Stomach (tissue), 9 donors: ENCODE measurements around the gene OSBPL2. TPM values are rescaled to one million over a fixed set of nuclear protein-coding genes. Genes with fewer than 3 reads are reported as not detected.

ENCODE experiments used
- DNase-seq, 2 donors: peaks; one replicate each; pipeline versions ENCODE4 v3.0.0 to v3.0.0-alpha.2; 2013 to 2019
- H3K27ac ChIP-seq, 5 donors: fragments of 200-600 bp in 4 of 5; sonication (generic) in 4 of 5; one replicate each; pipeline ENCODE4 v1.5.1; 2013 to 2019; ENCODE audit warnings: mild to moderate bottlenecking in 1 of 5, moderate library complexity in 1 of 5
- H3K27me3 ChIP-seq, 3 donors: fragments of 200-600 bp; sonication (generic); one replicate each; pipeline ENCODE4 v1.5.1; 2017 to 2019; ENCODE audit warnings: mixed run types in 1 of 3
- H3K36me3 ChIP-seq, 4 donors: fragments of 200-600 bp; sonication (generic); 1 replicate in 3 of 4; 2 replicates in 1 of 4; pipeline ENCODE4 v1.5.1; 2016 to 2019
- H3K4me1 ChIP-seq, 4 donors: fragments of 200-600 bp; sonication (generic); one replicate each; pipeline ENCODE4 v1.5.1; 2016 to 2019
- H3K4me3 ChIP-seq, 4 donors: fragments of 200-600 bp; sonication (generic) in 3 of 4; one replicate each; pipeline ENCODE4 v1.5.1; 2016 to 2019; ENCODE audit warnings: mild to moderate bottlenecking in 1 of 4
- H3K9me3 ChIP-seq, 4 donors: fragments of 200-600 bp; sonication (generic); one replicate each; pipeline ENCODE4 v1.5.1; 2016 to 2019
- EP300 ChIP-seq: sonication (generic); formaldehyde crosslinking; IDR thresholded peaks from one replicate; pipeline ENCODE4 v1.6.1; 2017; ENCODE audit warnings: antibody characterized with exemption
- POLR2A ChIP-seq, 4 donors: fragments of 450-650 bp; IDR thresholded peaks; one replicate each; pipeline ENCODE4 v1.6.1; 2016; ENCODE audit warnings: antibody characterized with exemption in 4 of 4, control low read depth in 2 of 4, mild to moderate bottlenecking in 1 of 4, moderate library complexity in 1 of 4
- POLR2AphosphoS5 ChIP-seq, 3 donors: sonication (generic); formaldehyde crosslinking; IDR thresholded peaks; one replicate each; pipeline ENCODE4 v1.6.1; 2016; ENCODE audit warnings: antibody characterized with exemption in 3 of 3
- WGBS, 5 donors: extraction: QIAGEN DNeasy Blood & Tissue Kit in 3 of 5; methylation state at CpG; one replicate each; pipeline versions ENCODE4 v1.1.5 to v1.1.7; 2013 to 2018; 5-methylcytosine and 5-hydroxymethylcytosine counted together
- intact Hi-C: fragments of 100-400 bp; cut with DNase I; formaldehyde crosslinking; loops from one replicate; pipeline ENCODE4 v1.15.1; 2023; ENCODE audit warnings: low total_unique reads
- polyA plus RNA-seq, 3 donors: library from polyadenylated mRNA; stranded (reverse); fragments of 200-250 nt; gene quantifications; one replicate each; pipeline ENCODE4 v1.2.3, GENCODE V29; 2013
- total RNA-seq, 5 donors: library from RNA; depleted of rRNA; stranded (reverse); fragments of >200 nt; gene quantifications; one replicate each; pipeline versions ENCODE4 v1.1.0 to v1.2.3, GENCODE V29; 2014 to 2016
- TF ChIP-seq, protein P1 (sequence below), 7 experiments: fragments of 450-650 bp in 4 of 7; fragments of 200-600 bp in 3 of 7; sonication (generic) in 3 of 7; IDR thresholded peaks; one replicate each; pipeline ENCODE4 v1.5.1; 2016 to 2019; ENCODE audit warnings: antibody characterized with exemption in 7 of 7, control low read depth in 2 of 7, mild to moderate bottlenecking in 1 of 7
- donor health status: healthy with polysubstance abuse.
- donor health status: Bipolar disorder and iron deficiency.
- donor health status: healthy.

Gene OSBPL2
- total and polyA plus RNA-seq, 8 donors = 15.1 to 83.4 (median 36.7) TPM

DNA sequence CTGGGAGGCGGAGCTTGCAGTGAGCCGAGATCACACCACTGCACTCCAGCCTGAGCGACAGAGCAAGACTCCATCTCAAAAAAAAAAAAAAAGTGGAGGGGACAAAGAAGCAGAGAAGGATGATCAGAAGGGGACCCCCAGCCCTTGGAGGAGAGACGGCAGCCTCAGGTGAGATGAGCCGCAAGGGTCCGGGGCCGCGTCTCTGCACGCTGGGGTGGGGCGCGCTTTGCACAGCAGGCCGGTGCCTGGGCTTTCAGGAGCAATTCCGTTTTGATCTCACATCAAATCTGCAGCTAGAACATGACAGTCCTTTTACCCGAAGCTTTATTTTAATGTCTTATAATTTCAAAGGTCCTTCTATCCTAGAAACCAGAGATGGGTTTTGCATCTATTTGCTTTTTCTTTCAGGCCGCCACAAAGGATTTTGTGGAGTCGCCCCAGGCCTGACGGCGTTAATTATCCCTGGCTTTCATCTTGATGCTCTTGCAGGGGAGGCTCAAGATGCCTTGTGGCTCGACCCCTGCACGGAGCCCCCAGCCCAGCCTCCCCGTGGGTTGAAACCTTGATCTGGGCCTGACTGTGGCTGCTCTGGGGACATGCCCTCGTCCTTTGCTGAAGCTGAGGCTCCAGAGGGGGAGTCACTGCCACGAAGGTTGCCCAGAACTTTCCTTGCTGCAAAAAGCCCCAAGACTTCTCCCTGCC lies 35.5 kb upstream of the OSBPL2 start:
- Histone ChIP-seq H3K27me3 (no peaks in the 10 kb centered on the region), H3K4me1 (no peaks in the 10 kb centered on the region), H3K36me3 (peaks cover 35 to 62% (median 61%) of the 10 kb centered on the region in 4 donors), H3K27ac (no peak overlapping the region), H3K9me3 (no peaks in the 10 kb centered on the region), H3K4me3 (no peak overlapping the region)
- WGBS, 5 donors = 88 to 93% (median 91%) methylated on average over 23 of the region's 23 CpGs
- TF ChIP-seq POLR2AphosphoS5 (IDR thresholded peaks at IDR 0.05) (no peak), POLR2A (IDR thresholded peaks at IDR 0.05) (no peak), EP300 (no peak)
- TF ChIP-seq, protein P1, sequence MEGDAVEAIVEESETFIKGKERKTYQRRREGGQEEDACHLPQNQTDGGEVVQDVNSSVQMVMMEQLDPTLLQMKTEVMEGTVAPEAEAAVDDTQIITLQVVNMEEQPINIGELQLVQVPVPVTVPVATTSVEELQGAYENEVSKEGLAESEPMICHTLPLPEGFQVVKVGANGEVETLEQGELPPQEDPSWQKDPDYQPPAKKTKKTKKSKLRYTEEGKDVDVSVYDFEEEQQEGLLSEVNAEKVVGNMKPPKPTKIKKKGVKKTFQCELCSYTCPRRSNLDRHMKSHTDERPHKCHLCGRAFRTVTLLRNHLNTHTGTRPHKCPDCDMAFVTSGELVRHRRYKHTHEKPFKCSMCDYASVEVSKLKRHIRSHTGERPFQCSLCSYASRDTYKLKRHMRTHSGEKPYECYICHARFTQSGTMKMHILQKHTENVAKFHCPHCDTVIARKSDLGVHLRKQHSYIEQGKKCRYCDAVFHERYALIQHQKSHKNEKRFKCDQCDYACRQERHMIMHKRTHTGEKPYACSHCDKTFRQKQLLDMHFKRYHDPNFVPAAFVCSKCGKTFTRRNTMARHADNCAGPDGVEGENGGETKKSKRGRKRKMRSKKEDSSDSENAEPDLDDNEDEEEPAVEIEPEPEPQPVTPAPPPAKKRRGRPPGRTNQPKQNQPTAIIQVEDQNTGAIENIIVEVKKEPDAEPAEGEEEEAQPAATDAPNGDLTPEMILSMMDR (IDR thresholded peaks at IDR 0.05) = no peak
- intact Hi-C loops = no loop called here
- no peak for DNase-seq

DNA sequence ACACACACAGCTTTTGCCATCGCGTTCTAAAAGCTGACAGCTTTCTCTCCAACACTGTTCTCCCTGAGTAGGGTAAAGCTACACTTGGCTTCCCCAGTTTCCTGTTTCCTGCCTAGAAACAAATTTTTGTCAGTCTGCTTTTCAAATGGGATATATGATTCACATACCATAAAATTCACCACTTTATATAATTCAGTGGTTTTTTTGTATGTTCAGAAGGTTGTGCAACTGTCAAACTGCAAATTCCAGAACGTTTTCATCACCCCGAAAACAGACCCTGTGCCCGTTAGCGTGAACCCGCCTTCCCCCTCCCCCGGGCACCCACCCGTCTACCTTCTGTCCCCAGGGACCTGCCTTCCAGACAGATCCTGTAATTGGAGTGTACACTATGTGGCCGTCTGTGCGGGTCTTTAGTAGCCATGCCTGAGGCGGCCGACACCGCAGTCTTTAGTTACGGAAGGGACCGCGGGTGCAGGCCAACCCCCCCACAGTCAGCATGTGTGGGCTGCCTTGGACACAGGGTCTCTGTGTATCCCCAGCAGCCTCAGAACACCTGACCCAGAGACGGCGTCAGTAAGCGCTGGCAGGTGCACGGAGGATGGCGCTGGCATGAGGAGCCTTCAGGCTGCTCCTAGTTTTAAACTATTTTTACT lies 34.8 kb upstream of the OSBPL2 start:
- Histone ChIP-seq H3K9me3 (no peaks in the 10 kb centered on the region), H3K36me3 (peaks cover 28 to 55% (median 54%) of the 10 kb centered on the region in 4 donors), H3K4me1 (no peaks in the 10 kb centered on the region), H3K27ac (no peak overlapping the region), H3K4me3 (no peak overlapping the region), H3K27me3 (peaks cover 0 to 6% (median 2%) of the 10 kb centered on the region in 3 donors)
- intact Hi-C loops = no loop called here
- 86 to 93% (median 88%) methylated on average over 22 of the region's 22 CpGs for WGBS, 5 donors
- no peak for DNase-seq
- TF ChIP-seq EP300 (no peak), POLR2A (IDR thresholded peaks at IDR 0.05) (no peak), POLR2AphosphoS5 (IDR thresholded peaks at IDR 0.05) (no peak)
- TF ChIP-seq, protein P1 (IDR thresholded peaks at IDR 0.05) = no peak

GRCh38 chr20:62205618-62206387 lies 32.5 kb upstream of the OSBPL2 start:
- no peak for DNase-seq
- Histone ChIP-seq H3K9me3 (no peaks in the 10 kb centered on the region), H3K36me3 (peaks cover 11 to 33% (median 32%) of the 10 kb centered on the region in 4 donors), H3K4me1 (no peaks in the 10 kb centered on the region), H3K27ac (no peak overlapping the region), H3K4me3 (no peak overlapping the region), H3K27me3 (peaks cover 0 to 27% (median 22%) of the 10 kb centered on the region in 3 donors)
- TF ChIP-seq POLR2AphosphoS5 (IDR thresholded peaks at IDR 0.05) (no peak), EP300 (no peak), POLR2A (IDR thresholded peaks at IDR 0.05) (no peak)
- TF ChIP-seq, protein P1 (IDR thresholded peaks at IDR 0.05) = no peak
- WGBS, 5 donors = 87 to 93% (median 91%) methylated on average over 35 to 38 of the region's 38 CpGs
- intact Hi-C loops = no loop called here

- no peaks in the 10 kb centered on the region for H3K9me3 ChIP-seq
- no peak overlapping the region for H3K27ac ChIP-seq
- H3K4me3 ChIP-seq = no peak overlapping the region
- peaks cover 0 to 32% (median 28%) of the 10 kb centered on the region in 3 donors for H3K27me3 ChIP-seq
- intact Hi-C loops = no loop called here
- peaks cover 5 to 28% (median 26%) of the 10 kb centered on the region in 4 donors for H3K36me3 ChIP-seq
- TF ChIP-seq, protein P1 (IDR thresholded peaks at IDR 0.05) = no peak
- no peak for TF ChIP-seq POLR2A (IDR thresholded peaks at IDR 0.05)
- no peak for TF ChIP-seq EP300
- no peak for TF ChIP-seq POLR2AphosphoS5 (IDR thresholded peaks at IDR 0.05)
- DNase-seq = no peak
- 77 to 87% (median 85%) methylated on average over 16 to 17 of the region's 17 CpGs for WGBS, 5 donors
- no peaks in the 10 kb centered on the region for H3K4me1 ChIP-seq
These were observed 31.9 kb upstream of the OSBPL2 start for GRCh38 chr20:62206388-62206775.
